GM21717 (cell line): ENCODE data around the gene SIGLEC9.

Source experiments
- ATAC-seq: cut with Tn5 transposase; IDR thresholded peaks from one replicate; pipeline ENCODE4 v1.9.1; 2021; ENCODE audit warnings: mild to moderate bottlenecking, moderate library complexity; ENCODE audit not compliant: unreplicated experiment

Gene SIGLEC9

GRCh38 chr19:51122112-51122981 is 2.4 kb upstream of the SIGLEC9 start:
- no peak for ATAC-seq

- no peak for ATAC-seq
These were observed 1.3 kb upstream of the SIGLEC9 start for GRCh38 chr19:51123381-51123800.

- ATAC-seq: no peak
These were observed 904 bp upstream of the SIGLEC9 start for GRCh38 chr19:51123802-51124201.

- no peak for ATAC-seq
These were observed 490 bp upstream of the SIGLEC9 start for GRCh38 chr19:51124216-51124615.

GRCh38 chr19:51125421-51126075 is 842 bp downstream of the SIGLEC9 start:
- no peak for ATAC-seq

GRCh38 chr19:51127032-51127431 is 2.3 kb downstream of the SIGLEC9 start:
- ATAC-seq: no peak

- no peak for ATAC-seq
These were observed 3.0 kb downstream of the SIGLEC9 start for GRCh38 chr19:51127755-51128154.

GRCh38 chr19:51128227-51128626 is 3.5 kb downstream of the SIGLEC9 start:
- no peak for ATAC-seq

- ATAC-seq: no peak
These were observed 5.0 kb downstream of the SIGLEC9 start for GRCh38 chr19:51129716-51130115.

GRCh38 chr19:51131780-51132680 is 7.3 kb downstream of the SIGLEC9 start:
- no peak for ATAC-seq

GRCh38 chr19:51135004-51135403 is 10.3 kb downstream of the SIGLEC9 start:
- ATAC-seq: no peak

- ATAC-seq: no peak
These were observed 11.5 kb downstream of the SIGLEC9 start for GRCh38 chr19:51135986-51136762.

- no peak for ATAC-seq
These were observed 12.3 kb downstream of the SIGLEC9 start for GRCh38 chr19:51136851-51137551.

- ATAC-seq: no peak
These were observed 13.2 kb downstream of the SIGLEC9 start for GRCh38 chr19:51137792-51138425.

GRCh38 chr19:51138549-51138979 is 13.9 kb downstream of the SIGLEC9 start:
- ATAC-seq: no peak

GRCh38 chr19:51139299-51140014 is 14.8 kb downstream of the SIGLEC9 start:
- ATAC-seq: no peak

- no peak for ATAC-seq
These were observed 15.7 kb downstream of the SIGLEC9 start for GRCh38 chr19:51140441-51140840.

- ATAC-seq: no peak
These were observed 16.5 kb downstream of the SIGLEC9 start for GRCh38 chr19:51141181-51141580.

- no peak for ATAC-seq
These were observed 17.4 kb downstream of the SIGLEC9 start, which contains the start of gene SIGLEC7 for GRCh38 chr19:51142119-51142518. SIGLEC7 (plus strand) TSS chr19:51142301; CDS start chr19:51142370, 69 bp downstream.
